ENCODE data around the gene SORCS2. TPM values are rescaled to one million over a fixed set of nuclear protein-coding genes. Genes with fewer than 3 reads are reported as not detected.

Gene SORCS2
- total RNA-seq, 1 experiment from 2014 or later = 4.1 TPM

DNA sequence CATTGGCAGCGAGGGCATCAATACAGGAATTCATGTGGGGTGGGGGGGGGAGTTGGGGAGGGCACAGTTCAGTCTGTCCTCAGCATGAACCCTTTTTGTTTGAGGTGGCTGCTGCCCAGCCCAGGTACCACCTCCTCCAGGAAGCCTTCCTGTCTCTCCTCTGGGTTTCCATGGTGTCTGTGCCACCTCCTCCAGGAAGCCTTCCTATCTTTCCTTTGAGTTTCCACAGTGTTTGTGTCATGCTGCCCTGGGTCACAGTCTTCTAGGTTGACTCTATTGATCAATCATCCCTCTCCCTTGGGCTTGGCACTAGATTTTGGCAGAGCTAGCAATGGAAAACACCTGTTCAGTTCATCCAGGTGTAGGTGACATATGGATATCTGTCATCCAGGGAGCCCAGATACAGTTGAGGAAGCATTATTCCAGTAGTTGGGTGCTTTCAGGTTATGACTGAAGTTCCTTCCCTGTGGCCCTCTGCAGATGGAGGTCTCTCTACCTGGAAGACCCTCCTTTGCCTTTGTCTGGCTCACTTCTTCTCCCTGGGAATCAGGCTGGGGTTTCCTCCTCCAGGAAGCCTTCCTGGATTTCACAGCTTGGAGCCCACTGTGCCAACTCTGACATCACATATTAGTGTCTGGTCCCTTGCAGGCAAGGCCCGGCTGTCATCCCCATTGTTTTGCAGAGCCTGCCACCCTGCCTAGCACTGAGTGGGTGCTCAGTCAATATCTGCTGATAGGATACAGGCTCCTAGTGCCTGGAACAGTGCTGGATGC is 96.6 kb downstream of the SORCS2 start:
- H3K27me3 ChIP-seq (ENCODE audit: low read length) = no peaks in the 10 kb centered on the region

DNA sequence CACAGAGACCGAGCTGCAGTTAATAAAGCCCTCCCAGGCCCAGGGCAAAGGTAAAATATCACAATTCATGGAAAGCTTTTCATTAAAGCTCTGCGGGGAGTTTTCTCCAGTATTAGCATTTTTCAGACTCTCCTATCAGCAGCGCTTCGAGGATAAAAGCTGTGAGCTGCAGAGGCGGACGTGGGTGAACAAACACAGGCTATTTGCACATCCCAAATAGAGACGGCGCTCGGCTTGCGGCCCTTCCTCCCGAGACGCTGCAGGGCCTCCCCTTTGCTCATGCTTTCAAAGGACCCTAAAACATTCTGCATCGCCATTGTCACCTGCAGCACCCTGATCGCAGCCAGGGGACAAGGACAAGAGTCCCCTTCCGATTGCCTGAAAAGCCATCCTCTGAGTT is 97.3 kb downstream of the SORCS2 start:
- Histone ChIP-seq H3F3A (ENCODE audit: low read length, unreplicated experiment) (no peaks in the 10 kb centered on the region), H2AFZ (ENCODE audit: low read length) (no peak overlapping the region), H3K9ac (ENCODE audit: low read length) (no peak overlapping the region), H3K4me2 (ENCODE audit: low read length) (no peak overlapping the region), H3K79me2 (ENCODE audit: low read length) (no peaks in the 10 kb centered on the region), H3K27me3 (ENCODE audit: low read length) (no peaks in the 10 kb centered on the region), H3K36me3 (ENCODE audit: low read depth, low read length) (no peaks in the 10 kb centered on the region), H3K27ac (ENCODE audit: low read length) (no peak overlapping the region), H3K4me3 (ENCODE audit: low read length) (no peak overlapping the region), H4K20me1 (ENCODE audit: low read length) (no peaks in the 10 kb centered on the region), H3K4me1 (ENCODE audit: insufficient read depth, low read length) (no peaks in the 10 kb centered on the region), H3K9me3 (ENCODE audit: low read length) (no peaks in the 10 kb centered on the region), H3K9me2 (replicated peaks; ENCODE audit: low read length) (no peaks in the 10 kb centered on the region)
- TF ChIP-seq EZH2 (IDR thresholded peaks at IDR 0.05; ENCODE audit: low read length, unreplicated experiment) (no peak), EZH2phosphoT487 (IDR thresholded peaks at IDR 0.05; ENCODE audit: borderline replicate concordance, low read length) (no peak)
- TF ChIP-seq, protein P1, sequence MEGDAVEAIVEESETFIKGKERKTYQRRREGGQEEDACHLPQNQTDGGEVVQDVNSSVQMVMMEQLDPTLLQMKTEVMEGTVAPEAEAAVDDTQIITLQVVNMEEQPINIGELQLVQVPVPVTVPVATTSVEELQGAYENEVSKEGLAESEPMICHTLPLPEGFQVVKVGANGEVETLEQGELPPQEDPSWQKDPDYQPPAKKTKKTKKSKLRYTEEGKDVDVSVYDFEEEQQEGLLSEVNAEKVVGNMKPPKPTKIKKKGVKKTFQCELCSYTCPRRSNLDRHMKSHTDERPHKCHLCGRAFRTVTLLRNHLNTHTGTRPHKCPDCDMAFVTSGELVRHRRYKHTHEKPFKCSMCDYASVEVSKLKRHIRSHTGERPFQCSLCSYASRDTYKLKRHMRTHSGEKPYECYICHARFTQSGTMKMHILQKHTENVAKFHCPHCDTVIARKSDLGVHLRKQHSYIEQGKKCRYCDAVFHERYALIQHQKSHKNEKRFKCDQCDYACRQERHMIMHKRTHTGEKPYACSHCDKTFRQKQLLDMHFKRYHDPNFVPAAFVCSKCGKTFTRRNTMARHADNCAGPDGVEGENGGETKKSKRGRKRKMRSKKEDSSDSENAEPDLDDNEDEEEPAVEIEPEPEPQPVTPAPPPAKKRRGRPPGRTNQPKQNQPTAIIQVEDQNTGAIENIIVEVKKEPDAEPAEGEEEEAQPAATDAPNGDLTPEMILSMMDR (conservative IDR thresholded peaks at IDR 0.05; ENCODE audit: low read depth, low read length) = no peak
- DNase-seq (no peak), ATAC-seq (no peak)
- intact Hi-C loops (cut with micrococcal nuclease) = no loop called here
- ChIA-PET POLR2A (ENCODE audit: unreplicated experiment) (no interaction called here), CTCF (no interaction called here)
- no TSS peak for BruUV-seq (replicated peaks)

More for the DNA sequence above, 96.6 kb downstream of the SORCS2 start:
- Histone ChIP-seq H3K36me3 (ENCODE audit: low read depth, low read length) (no peaks in the 10 kb centered on the region), H3K4me3 (ENCODE audit: low read length) (no peak overlapping the region), H3K4me2 (ENCODE audit: low read length) (no peak overlapping the region), H3F3A (ENCODE audit: low read length, unreplicated experiment) (no peaks in the 10 kb centered on the region), H3K9me3 (ENCODE audit: low read length) (no peaks in the 10 kb centered on the region), H3K79me2 (ENCODE audit: low read length) (no peaks in the 10 kb centered on the region), H3K9ac (ENCODE audit: low read length) (no peak overlapping the region), H3K27ac (ENCODE audit: low read length) (no peak overlapping the region), H3K9me2 (replicated peaks; ENCODE audit: low read length) (no peaks in the 10 kb centered on the region), H2AFZ (ENCODE audit: low read length) (no peak overlapping the region), H3K4me1 (ENCODE audit: insufficient read depth, low read length) (no peaks in the 10 kb centered on the region), H4K20me1 (ENCODE audit: low read length) (no peaks in the 10 kb centered on the region)
- intact Hi-C loops (cut with micrococcal nuclease) = no loop called here
- DNase-seq (no peak), ATAC-seq (no peak)
- TF ChIP-seq, protein P1 (conservative IDR thresholded peaks at IDR 0.05; ENCODE audit: low read depth, low read length) = no peak
- TF ChIP-seq EZH2 (IDR thresholded peaks at IDR 0.05; ENCODE audit: low read length, unreplicated experiment) (no peak), EZH2phosphoT487 (IDR thresholded peaks at IDR 0.05; ENCODE audit: borderline replicate concordance, low read length) (no peak)
- ChIA-PET CTCF (no interaction called here), POLR2A (ENCODE audit: unreplicated experiment) (no interaction called here)
- BruUV-seq (replicated peaks) = no TSS peak

DNA sequence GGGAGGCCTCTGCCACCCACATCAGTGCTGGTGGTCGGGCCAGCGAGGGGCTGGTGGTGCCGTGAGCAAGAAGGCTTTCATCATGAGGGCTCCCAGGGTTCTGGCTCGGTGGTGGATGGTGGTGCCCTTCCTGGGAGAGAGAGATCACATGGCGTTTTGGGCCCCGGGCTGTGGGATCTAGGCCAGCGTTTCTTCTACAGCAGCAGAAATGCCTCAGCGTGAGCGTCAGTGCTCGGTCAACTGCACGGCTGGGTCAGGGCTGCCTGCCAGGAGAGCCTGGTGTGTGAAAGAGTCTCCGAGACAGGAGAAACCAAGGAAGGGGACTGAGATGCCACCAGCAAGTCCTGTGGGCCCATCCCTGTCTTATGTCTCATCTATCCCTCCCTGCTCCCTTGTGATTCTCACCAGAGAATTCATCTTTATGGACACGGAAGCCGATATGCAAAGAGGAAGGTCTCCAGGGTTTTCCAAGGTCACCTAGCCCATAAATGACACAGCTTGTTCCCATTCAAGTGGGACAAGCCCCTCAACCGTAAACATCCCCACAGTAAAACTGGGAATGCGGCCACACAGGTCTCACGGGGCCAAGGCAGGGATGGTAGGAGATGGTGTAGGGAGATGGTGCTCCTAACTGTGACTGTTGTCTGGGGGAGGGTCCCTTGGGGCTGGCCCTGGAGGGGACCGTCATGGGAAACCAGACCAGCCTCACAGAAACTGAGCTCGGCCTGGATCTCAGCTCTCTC is 99.2 kb downstream of the SORCS2 start:
- Histone ChIP-seq H3K4me1 (ENCODE audit: insufficient read depth, low read length) (no peaks in the 10 kb centered on the region), H3K27ac (ENCODE audit: low read length) (no peak overlapping the region), H3K4me2 (ENCODE audit: low read length) (no peak overlapping the region), H3K9ac (ENCODE audit: low read length) (no peak overlapping the region), H3K27me3 (ENCODE audit: low read length) (no peaks in the 10 kb centered on the region), H3K36me3 (ENCODE audit: low read depth, low read length) (no peaks in the 10 kb centered on the region), H3K4me3 (ENCODE audit: low read length) (no peak overlapping the region), H2AFZ (ENCODE audit: low read length) (no peak overlapping the region), H3F3A (ENCODE audit: low read length, unreplicated experiment) (no peaks in the 10 kb centered on the region), H4K20me1 (ENCODE audit: low read length) (no peaks in the 10 kb centered on the region), H3K79me2 (ENCODE audit: low read length) (no peaks in the 10 kb centered on the region), H3K9me3 (ENCODE audit: low read length) (no peaks in the 10 kb centered on the region), H3K9me2 (replicated peaks; ENCODE audit: low read length) (no peaks in the 10 kb centered on the region)
- BruUV-seq (replicated peaks) = no TSS peak
- POLR2A ChIA-PET (ENCODE audit: unreplicated experiment) = no interaction called here
- CTCF ChIA-PET = no interaction called here
- TF ChIP-seq, protein P1 (conservative IDR thresholded peaks at IDR 0.05; ENCODE audit: low read depth, low read length) = no peak
- no peak for TF ChIP-seq EZH2 (IDR thresholded peaks at IDR 0.05; ENCODE audit: low read length, unreplicated experiment)
- TF ChIP-seq EZH2phosphoT487 (IDR thresholded peaks at IDR 0.05; ENCODE audit: borderline replicate concordance, low read length) = no peak
- DNase-seq (no peak), ATAC-seq (no peak)
- intact Hi-C loops (cut with micrococcal nuclease) = no loop called here

Measured in PC-3 (cell line).